ENCODE data around the gene MAPKAPK2.

The MAPKAPK2 gene

DNA sequence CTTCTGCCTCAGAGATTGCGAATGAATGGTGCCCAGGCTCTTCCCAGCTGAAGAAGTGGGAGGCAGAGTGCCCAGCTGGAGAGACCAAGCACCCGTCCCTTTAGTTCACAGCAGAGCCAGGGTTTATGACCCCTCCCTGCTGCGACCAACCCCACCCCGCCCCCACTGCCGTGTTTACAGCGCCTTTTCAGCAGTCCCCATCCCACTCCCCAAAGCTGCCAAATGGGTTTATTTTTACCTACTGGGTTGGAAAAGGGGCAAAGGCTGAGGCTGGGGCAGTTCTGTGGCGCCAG is 25.8 kb upstream of the MAPKAPK2 start:
- intact Hi-C loops (cut with DNase I), result no loop called here
- peak in 1 of 10 donors; percentile 65 for DNase-seq

DNA sequence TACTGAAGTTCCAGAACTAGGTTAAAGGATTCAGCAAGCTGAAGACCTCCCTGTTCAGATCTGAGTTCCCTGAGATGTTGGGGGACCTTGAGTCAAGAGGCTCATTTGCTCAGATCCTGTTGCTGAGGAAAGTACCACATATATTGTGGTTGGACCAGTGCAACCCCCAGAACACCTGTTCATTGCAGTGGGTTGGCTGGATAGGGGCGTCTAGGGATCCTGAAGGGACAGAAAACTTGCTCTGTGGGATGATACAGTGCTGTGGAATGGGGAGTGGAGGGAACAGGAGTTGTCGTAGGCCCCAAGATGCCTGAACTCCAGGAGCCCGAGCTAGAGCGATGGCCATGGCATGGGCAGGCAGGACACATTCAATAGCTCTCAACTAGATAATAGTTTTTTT is 24.6 kb upstream of the MAPKAPK2 start:
- no peak for DNase-seq
- intact Hi-C loops (cut with DNase I), result no loop called here

DNA sequence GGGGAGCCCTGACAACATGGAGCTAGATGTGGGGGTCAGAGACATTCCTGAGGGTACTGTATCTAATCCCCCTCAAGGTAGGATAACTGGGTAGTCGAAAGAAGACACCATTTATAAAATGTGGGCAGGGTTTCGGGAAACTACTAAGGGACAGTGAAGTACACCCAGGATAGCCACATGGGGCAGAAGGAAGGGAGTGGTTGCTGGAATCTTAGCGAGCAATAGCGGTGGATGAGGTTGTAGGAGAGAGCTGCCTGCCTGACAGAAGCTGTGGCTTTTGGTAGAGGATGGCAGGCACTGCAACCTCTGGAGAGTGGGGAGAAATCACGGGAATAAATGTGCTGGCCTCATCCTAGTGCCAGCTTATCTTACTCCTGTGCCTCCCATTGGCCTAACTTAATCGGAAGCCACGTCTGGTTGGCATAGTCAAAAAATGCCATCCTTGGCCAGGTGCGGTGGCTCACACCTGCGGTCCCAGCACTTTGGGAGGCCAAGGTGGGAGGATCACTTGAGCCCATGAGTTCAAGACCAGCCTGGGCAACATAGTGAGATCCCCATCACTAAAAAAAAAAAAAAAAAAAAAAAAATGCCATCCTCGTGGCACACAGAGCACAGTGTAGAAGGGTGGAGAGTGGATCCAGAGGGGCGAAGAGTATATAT is 23.4 kb upstream of the MAPKAPK2 start:
- intact Hi-C loops (cut with DNase I), result no loop called here
- DNase-seq, result no peak

GRCh38 chr1:206662396-206663092 is 22.2 kb upstream of the MAPKAPK2 start:
- intact Hi-C loops (cut with DNase I), result no loop called here
- DNase-seq, result no peak

DNA sequence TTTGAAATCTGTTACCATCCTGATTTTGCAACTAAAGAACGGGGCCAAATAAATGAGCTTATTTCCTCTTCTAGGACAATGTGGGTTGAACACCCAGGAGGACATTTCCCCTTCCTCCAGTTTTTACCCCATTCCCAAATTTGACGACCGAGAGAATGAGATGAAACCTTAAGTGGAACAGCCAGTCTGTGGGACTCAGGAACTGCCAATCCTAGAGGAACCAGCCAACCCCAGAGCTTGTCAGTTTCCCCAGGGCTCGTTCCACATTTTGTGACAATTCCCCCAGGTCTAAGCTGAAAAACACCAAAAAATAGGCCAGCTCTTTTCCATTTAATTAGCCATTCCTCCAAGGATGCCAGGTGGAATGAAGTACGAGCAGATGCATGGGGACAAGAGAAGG is 21.3 kb upstream of the MAPKAPK2 start:
- intact Hi-C loops (cut with DNase I), result no loop called here
- DNase-seq, result no peak

- intact Hi-C loops (cut with DNase I), result loop anchor here (1.0 kb wide), 1 partner anchor 30 kb away; no protein-coding TSS in a partner anchor
- peak in 6 of 10 donors; percentile 54 to 87 (median 63) for DNase-seq
These were observed 20.7 kb upstream of the MAPKAPK2 start for GRCh38 chr1:206663832-206664652.

DNA sequence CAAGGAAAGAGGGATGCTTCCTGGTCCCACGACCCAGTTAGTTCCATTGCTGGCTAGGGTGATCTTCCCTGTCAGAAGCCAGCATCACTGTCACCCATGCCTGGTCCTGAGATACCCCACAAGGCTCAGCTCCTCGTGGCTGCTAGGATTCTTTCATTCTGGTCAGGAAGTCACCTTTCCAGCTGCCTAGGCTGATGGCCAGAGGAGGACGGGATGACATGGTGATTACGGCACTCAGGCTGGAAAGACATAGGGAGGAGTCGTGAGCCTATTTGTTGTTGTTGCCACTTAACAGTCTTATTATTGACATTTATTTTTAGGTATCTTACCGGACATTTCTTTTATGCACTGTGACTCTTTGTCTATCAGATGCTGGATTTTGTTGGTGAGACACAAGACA is 20.0 kb upstream of the MAPKAPK2 start:
- intact Hi-C loops (cut with DNase I), result loop anchor here (1.0 kb wide), 1 partner anchor 30 kb away; no protein-coding TSS in a partner anchor
- no peak for DNase-seq

- intact Hi-C loops (cut with DNase I), result no loop called here
- no peak for DNase-seq
These were observed 18.6 kb upstream of the MAPKAPK2 start for GRCh38 chr1:206666031-206666561.

DNA sequence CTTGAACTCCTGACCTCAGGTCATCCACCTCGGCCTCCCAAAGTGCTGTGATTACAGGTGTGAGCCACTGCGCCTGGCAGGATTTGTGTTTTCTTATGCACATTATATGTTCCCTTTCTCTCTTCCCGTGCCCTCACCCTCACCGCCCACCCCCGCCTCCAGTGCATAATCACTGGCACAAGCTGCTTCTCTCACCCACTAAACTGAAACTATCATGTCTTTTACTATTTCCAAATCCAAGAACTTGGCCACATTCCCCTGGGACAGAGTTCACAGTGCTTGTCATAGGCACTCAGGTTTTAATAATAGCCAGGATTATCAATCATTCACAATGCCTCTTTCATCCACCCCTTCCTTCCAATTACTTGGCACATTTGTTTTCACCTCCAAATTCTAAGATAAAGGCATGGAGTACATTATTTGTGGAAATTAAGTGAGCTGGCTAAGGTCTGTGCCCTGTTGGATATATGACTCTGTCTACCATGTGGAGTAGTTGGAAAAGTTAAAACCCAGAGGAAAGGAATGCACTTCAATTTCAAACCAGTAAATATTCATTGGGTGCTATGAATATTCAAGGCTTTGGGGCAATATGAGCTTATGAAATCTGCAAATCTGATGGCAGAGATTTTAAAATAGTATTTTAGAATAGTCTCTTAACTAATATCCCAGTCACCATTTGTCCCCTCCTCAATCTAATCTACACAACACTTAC is 17.6 kb upstream of the MAPKAPK2 start:
- DNase-seq, result no peak
- intact Hi-C loops (cut with DNase I), result no loop called here

- no peak for DNase-seq
- intact Hi-C loops (cut with DNase I), result no loop called here
These were observed 16.4 kb upstream of the MAPKAPK2 start for GRCh38 chr1:206668351-206668750.

DNA sequence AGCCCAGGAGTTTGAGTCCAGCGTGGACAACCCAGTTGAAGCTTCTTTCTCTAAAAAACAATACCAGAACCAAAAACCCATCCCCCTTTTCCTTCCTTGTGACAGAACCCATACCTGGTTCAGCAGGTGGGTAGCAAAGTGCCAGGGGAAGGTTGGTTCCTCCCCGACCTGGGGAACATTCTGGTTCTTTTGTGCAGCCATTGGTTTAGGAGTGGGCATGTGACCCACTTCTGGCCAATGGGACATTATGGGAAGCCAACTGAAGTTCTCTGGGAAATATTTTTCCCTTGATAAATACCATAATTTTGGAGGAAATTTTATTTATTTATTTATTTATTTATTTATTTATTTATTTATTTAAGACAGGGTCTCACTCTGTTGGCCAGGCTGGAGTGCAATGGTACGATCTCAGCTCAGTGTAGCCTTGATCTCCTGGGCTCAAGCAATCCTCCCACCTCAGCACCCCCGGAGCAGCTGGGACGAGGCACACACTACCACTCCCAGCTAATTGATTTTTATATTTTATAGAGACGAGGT is 15.8 kb upstream of the MAPKAPK2 start:
- no peak for DNase-seq
- intact Hi-C loops (cut with DNase I), result no loop called here

DNA sequence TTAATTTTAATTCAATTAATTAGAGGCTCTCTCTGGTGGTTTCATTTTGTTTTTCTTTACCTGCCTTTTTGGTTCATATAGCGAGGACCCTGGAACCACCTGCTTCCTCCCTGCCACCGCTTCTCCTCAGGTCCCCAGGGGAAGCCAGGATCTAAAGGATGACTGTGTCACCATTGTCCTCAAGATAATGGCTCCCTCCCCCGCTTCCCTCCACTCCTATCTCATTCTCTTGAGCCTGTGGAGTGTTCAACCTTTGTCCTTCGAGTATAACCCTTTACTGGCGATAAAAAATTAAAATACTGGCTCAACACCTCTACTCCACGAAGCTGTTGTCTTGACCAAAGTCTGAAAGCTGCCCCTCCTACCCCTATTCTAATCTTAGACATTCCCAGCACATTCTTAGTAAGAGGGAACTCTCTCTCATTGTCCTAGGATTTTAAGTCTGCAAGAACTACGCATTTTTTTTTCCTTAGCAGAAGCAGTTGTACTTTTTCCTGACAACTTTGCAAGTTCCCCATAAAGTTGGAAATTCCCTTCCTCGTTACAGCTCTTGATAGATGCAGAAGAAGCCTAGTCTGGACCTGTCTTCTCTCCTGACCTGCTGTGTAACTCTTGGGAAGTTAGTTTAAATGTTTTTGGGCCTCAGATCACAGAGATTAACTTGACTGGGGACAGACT is 12.6 kb upstream of the MAPKAPK2 start:
- DNase-seq, result no peak
- intact Hi-C loops (cut with DNase I), result loop anchor here (5.0 kb wide), 1 partner anchor 60 kb away; the partner anchor contains the start of gene EIF2D

- no peak for DNase-seq
- intact Hi-C loops (cut with DNase I), result loop anchor here (5.0 kb wide), 1 partner anchor 61 kb away; the partner anchor contains the start of gene EIF2D
These were observed 11.6 kb upstream of the MAPKAPK2 start for GRCh38 chr1:206672844-206673758.

DNA sequence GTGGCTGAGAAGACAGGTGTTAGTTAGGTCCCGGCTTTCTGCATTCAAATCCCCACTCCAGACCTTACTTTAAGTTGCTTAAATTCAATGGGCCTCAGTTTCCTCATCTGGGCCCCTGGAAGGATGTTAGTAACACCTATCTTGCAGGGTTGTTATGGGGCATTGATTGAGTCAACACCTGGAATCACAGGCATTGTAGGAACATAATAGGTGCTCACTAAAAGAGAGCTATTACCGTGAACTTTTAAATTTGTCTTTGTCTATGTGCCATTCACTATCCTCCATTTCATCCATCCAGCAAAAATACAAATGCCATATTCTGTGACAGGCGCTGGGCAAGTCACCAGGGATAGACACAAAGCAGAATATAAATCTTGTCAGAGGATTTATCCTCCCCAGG is 10.5 kb upstream of the MAPKAPK2 start:
- no peak for DNase-seq
- intact Hi-C loops (cut with DNase I), result loop anchor here (5.0 kb wide), 1 partner anchor 62 kb away; the partner anchor contains the start of gene EIF2D

GRCh38 chr1:206674745-206675175 is 9.9 kb upstream of the MAPKAPK2 start:
- no peak for DNase-seq
- intact Hi-C loops (cut with DNase I), result loop anchor here (5.0 kb wide), 1 partner anchor 62 kb away; the partner anchor contains the start of gene EIF2D

GRCh38 chr1:206676499-206676898 is 8.2 kb upstream of the MAPKAPK2 start:
- DNase-seq, result no peak
- intact Hi-C loops (cut with DNase I), result no loop called here

DNA sequence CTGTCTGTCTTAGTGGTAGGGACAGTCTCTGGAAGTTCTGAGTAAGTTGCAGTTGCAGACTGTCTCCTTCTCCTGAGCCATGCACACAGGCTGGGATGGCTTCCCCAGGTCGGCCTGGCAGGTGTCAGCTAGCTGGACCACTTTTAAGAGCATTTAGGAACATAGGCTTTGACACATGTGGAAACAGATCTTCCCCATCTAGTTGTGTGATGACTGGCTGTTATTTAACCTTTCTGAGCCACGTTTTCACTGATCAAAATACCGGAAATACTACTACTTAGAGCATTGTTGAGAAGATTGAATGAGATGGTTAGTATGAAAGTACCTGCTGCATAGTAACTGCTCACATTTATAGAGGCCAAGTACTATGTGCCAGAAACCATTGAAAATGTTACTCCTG is 6.2 kb upstream of the MAPKAPK2 start:
- no peak for DNase-seq
- intact Hi-C loops (cut with DNase I), result no loop called here

GRCh38 chr1:206679738-206680211 is 4.9 kb upstream of the MAPKAPK2 start:
- DNase-seq, result no peak
- intact Hi-C loops (cut with DNase I), result no loop called here

Measured in posterior cingulate gyrus (tissue), 11 donors.